IMR-90 (cell line): Measurements from ENCODE around the gene PYGB. TPM values are rescaled to one million over a fixed set of nuclear protein-coding genes. Genes with fewer than 3 reads are reported as not detected.

Source experiments
- ATAC-seq: fragments of 200-7000 bp; cut with Tn5 transposase; 2 replicates; pipeline ENCODE4 v1.9.1; 2020; ENCODE audit warnings: low read depth, mild to moderate bottlenecking, moderate library complexity
- BruUV-seq: library from RNA; stranded (reverse); fragments of 400-500 nt; replicated peaks from 2 replicates; lab custom pipeline; 2021; lab: Mats Ljungman, UMichigan
- CTCF ChIA-PET: fragments of 300-600 bp; formaldehyde crosslinking; extraction: SDS; loops from one replicate; lab custom pipeline; 2021; ENCODE audit warnings: antibody characterized with exemption; lab: Yijun Ruan, JAX
- POLR2A ChIA-PET: fragments of 300-600 bp; sonication (Branson Sonifier 250); formaldehyde crosslinking; loops from one replicate; lab custom pipeline; 2022; ENCODE audit warnings: antibody characterized with exemption; ENCODE audit not compliant: unreplicated experiment; lab: Charles Lee
- DNase-seq: peaks from one replicate; pipeline ENCODE4 v3.0.0; 2013
- H2AFZ ChIP-seq: replicated peaks from 2 replicates; pipeline ENCODE3; 2013; ENCODE audit warnings: low read length, mild to moderate bottlenecking; ENCODE audit not compliant: poor library complexity
- H2AK5ac ChIP-seq: 2 replicates; pipeline ENCODE4 v1.6.1; 2013; ENCODE audit warnings: low read depth, low read length, inconsistent platforms
- H2AK9ac ChIP-seq: replicated peaks from 2 replicates; pipeline ENCODE3; 2013; ENCODE audit warnings: mild to moderate bottlenecking, low read depth, low read length, moderate library complexity; ENCODE audit not compliant: poor library complexity
- H2BK120ac ChIP-seq: 2 replicates; pipeline ENCODE4 v1.6.1; 2013; ENCODE audit warnings: low read depth, low read length, inconsistent platforms
- H2BK15ac ChIP-seq: 3 replicates; pipeline ENCODE4 v1.6.1; 2013; ENCODE audit warnings: low read depth, low read length, inconsistent platforms
- H2BK20ac ChIP-seq: 2 replicates; pipeline ENCODE4 v1.6.1; 2013; ENCODE audit warnings: low read depth, mild to moderate bottlenecking, inconsistent platforms, low read length, moderate library complexity
- H2BK5ac ChIP-seq: 2 replicates; pipeline ENCODE4 v1.6.1; 2013; ENCODE audit warnings: mild to moderate bottlenecking, low read depth, low read length, inconsistent platforms; ENCODE audit not compliant: poor library complexity, severe bottlenecking
- H3K14ac ChIP-seq: replicated peaks from 2 replicates; pipeline ENCODE4 v1.6.1; 2013; ENCODE audit warnings: low read depth, low read length, inconsistent platforms
- H3K18ac ChIP-seq: 2 replicates; pipeline ENCODE4 v1.6.1; 2013; ENCODE audit warnings: low read depth, low read length, control low read depth
- H3K23ac ChIP-seq: 2 replicates; pipeline ENCODE4 v1.6.1; 2013; ENCODE audit warnings: low read depth, low read length, inconsistent platforms
- H3K27ac ChIP-seq: 2 replicates; pipeline ENCODE4 v1.5.1; 2013; ENCODE audit warnings: mild to moderate bottlenecking, control low read depth, low read length; ENCODE audit not compliant: insufficient read depth
- H3K27me3 ChIP-seq: 2 replicates; pipeline ENCODE4 v1.6.1; 2013; ENCODE audit warnings: low read length; ENCODE audit not compliant: control insufficient read depth, insufficient read depth
- H3K36me3 ChIP-seq: 2 replicates; pipeline ENCODE4 v1.6.1; 2013; ENCODE audit warnings: low read length, mixed read lengths; ENCODE audit not compliant: control insufficient read depth, insufficient read depth
- H3K4ac ChIP-seq: 2 replicates; pipeline ENCODE4 v1.6.1; 2013; ENCODE audit warnings: low read depth, low read length, inconsistent platforms
- H3K4me1 ChIP-seq: 2 replicates; pipeline ENCODE4 v1.6.1; 2013; ENCODE audit warnings: low read length, mixed read lengths; ENCODE audit not compliant: control insufficient read depth, insufficient read depth
- H3K4me2 ChIP-seq: 2 replicates; pipeline ENCODE4 v1.6.1; 2013; ENCODE audit warnings: low read depth, mild to moderate bottlenecking, control low read depth, low read length, moderate library complexity
- H3K4me3 ChIP-seq: 2 replicates; pipeline ENCODE4 v1.5.1; 2013; ENCODE audit warnings: low read depth, mild to moderate bottlenecking, control low read depth, low read length, moderate library complexity; ENCODE audit not compliant: insufficient read depth
- H3K56ac ChIP-seq: 2 replicates; pipeline ENCODE4 v1.6.1; 2013; ENCODE audit warnings: low read length, inconsistent platforms; ENCODE audit not compliant: insufficient read depth; ENCODE audit errors: extremely low read depth
- H3K79me1 ChIP-seq, 2 experiments: 2 replicates each; pipeline ENCODE4 v1.6.1; 2013; ENCODE audit warnings: low read length in 2 of 2, inconsistent platforms in 1 of 2, low read depth in 1 of 2
- H3K9ac ChIP-seq: 2 replicates; pipeline ENCODE4 v1.6.1; 2013; ENCODE audit warnings: low read depth, low read length, control low read depth
- H3K9me1 ChIP-seq: 2 replicates; pipeline ENCODE4 v1.6.1; 2013; ENCODE audit warnings: low read length, inconsistent platforms; ENCODE audit not compliant: insufficient read depth
- H3K9me3 ChIP-seq: 2 replicates; pipeline ENCODE4 v1.6.1; 2013; ENCODE audit warnings: low read length; ENCODE audit not compliant: control insufficient read depth, insufficient read depth
- H4K20me1 ChIP-seq: 2 replicates; pipeline ENCODE4 v1.6.1; 2013; ENCODE audit warnings: low read length, inconsistent platforms; ENCODE audit not compliant: insufficient read depth
- H4K5ac ChIP-seq: 2 replicates; pipeline ENCODE4 v1.6.1; 2013; ENCODE audit warnings: mild to moderate bottlenecking, low read depth, low read length, control low read depth
- H4K8ac ChIP-seq, 2 experiments: 2 replicates each; pipeline ENCODE4 v1.6.1; 2013; ENCODE audit warnings: low read depth in 2 of 2, low read length in 2 of 2, control low read depth in 1 of 2, inconsistent platforms in 1 of 2
- H4K91ac ChIP-seq: 2 replicates; pipeline ENCODE4 v1.6.1; 2013; ENCODE audit warnings: low read depth, low read length, inconsistent platforms; ENCODE audit not compliant: insufficient read depth
- BHLHE40 ChIP-seq: fragments of 150-350 bp; IDR thresholded peaks from 2 replicates; pipeline ENCODE4 v1.6.1; 2016; ENCODE audit warnings: mild to moderate bottlenecking, low read depth, low read length
- CEBPB ChIP-seq: IDR thresholded peaks from 2 replicates; pipeline ENCODE4 v1.6.1; 2012; ENCODE audit warnings: low read depth, low read length, improper control_type of control experiment
- CHD1 ChIP-seq: IDR thresholded peaks from 2 replicates; pipeline ENCODE4 v1.6.1; 2012; ENCODE audit warnings: low read depth, low read length, improper control_type of control experiment
- MAZ ChIP-seq: IDR thresholded peaks from 2 replicates; pipeline ENCODE4 v1.6.1; 2012; ENCODE audit warnings: low read depth, mild to moderate bottlenecking, low read length, improper control_type of control experiment, moderate library complexity, borderline replicate concordance
- MXI1 ChIP-seq: IDR thresholded peaks from 2 replicates; pipeline ENCODE4 v1.6.1; 2012; ENCODE audit warnings: low read depth, mild to moderate bottlenecking, low read length, moderate library complexity, borderline replicate concordance
- NFE2L2 ChIP-seq: fragments of 150-350 bp; IDR thresholded peaks from 2 replicates; pipeline ENCODE4 v1.6.1; 2016; ENCODE audit warnings: low read depth, mild to moderate bottlenecking, low read length
- SMC3 ChIP-seq: fragments of 150-350 bp; IDR thresholded peaks from 2 replicates; pipeline ENCODE4 v1.6.1; 2016; ENCODE audit warnings: low read depth, mild to moderate bottlenecking, antibody characterized with exemption, low read length, moderate library complexity
- WGBS, 2 experiments: methylation state at CpG; one replicate each; pipeline versions ENCODE4 v1.1.5 to v1.1.7; 2013; ENCODE audit warnings: missing lambda C conversion rate in 2 of 2; ENCODE audit not compliant: insufficient read length in 1 of 2; ENCODE audit errors: extremely low coverage in 2 of 2; 5-methylcytosine and 5-hydroxymethylcytosine counted together
- dilution Hi-C: fragments of 300-500 bp; cut with HindIII; formaldehyde crosslinking; loops from one replicate; pipeline ENCODE4 v1.14.3; 2018; ENCODE audit warnings: low sequenced_read_pairs; ENCODE audit not compliant: unreplicated experiment
- in situ Hi-C: fragments of 300-500 bp; cut with MboI; formaldehyde crosslinking; loops from 3 replicates; pipeline ENCODE4 v1.14.3; 2019; ENCODE audit warnings: low sequenced_read_pairs, inconsistent platforms, mixed read lengths
- intact Hi-C: fragments of 100-400 bp; cut with micrococcal nuclease; formaldehyde crosslinking; loops from 2 replicates; pipeline ENCODE4 v1.10.0; 2022
- polyA plus RNA-seq, 3 experiments: library from polyadenylated mRNA; depleted of rRNA; stranded (reverse); fragments of >200 nt; gene quantifications; 2 replicates each; pipeline ENCODE4 v1.2.3, GENCODE V29; 2012; ENCODE audit warnings: low replicate concordance in 1 of 3
- total RNA-seq: library from RNA; depleted of rRNA; stranded (reverse); fragments of >200 nt; gene quantifications from 2 replicates; pipeline ENCODE4 v1.2.3, GENCODE V29; 2012
- TF ChIP-seq, protein P1 (sequence below): fragments of 150-350 bp; IDR thresholded peaks from 2 replicates; pipeline ENCODE4 v1.6.1; 2016; ENCODE audit warnings: low read depth, mild to moderate bottlenecking, low read length, moderate library complexity, borderline replicate concordance

The PYGB gene
- total and polyA plus RNA-seq, 2 of the 4 experiments (the other 2 are of a cell fraction), result 72.4 to 83.1 TPM

DNA sequence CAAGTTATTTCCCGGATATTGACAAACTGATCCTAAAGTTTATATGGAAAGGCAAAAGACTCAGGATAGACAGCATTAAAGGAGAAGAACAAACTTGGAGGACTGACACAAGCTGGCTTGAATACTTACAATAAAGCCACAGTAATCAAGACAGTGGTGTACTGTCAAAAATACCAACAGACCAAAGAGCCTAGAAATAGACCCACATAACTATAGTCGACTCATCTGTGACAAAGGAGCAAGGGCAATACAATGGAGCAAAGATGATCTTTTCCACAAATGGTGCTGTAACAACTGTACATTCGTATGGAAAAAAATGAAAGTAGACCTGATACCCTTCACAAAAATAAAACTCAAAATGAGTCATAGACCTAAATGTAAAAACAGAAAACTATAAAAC lies 96.7 kb downstream of the PYGB start:
- Histone ChIP-seq H2BK15ac (no peak overlapping the region), H3K4me2 (peak overlapping the region; percentile 62; the same call in 1 of the 2 replicates), H2BK20ac (no peak overlapping the region), H3K14ac (0 out of 2 replicates have a peak overlapping the region, but pooled peaks have one; percentile 7), H3K79me1 (peaks cover 43 to 67% of the 10 kb centered on the region in 2 experiments), H2AK5ac (no peak overlapping the region), H4K20me1 (peaks cover 35% of the 10 kb centered on the region), H3K9ac (no peak overlapping the region), H2AFZ (no peak overlapping the region), H4K5ac (no peak overlapping the region), H2BK120ac (no peak overlapping the region), H3K4me1 (peaks cover 3% of the 10 kb centered on the region), H4K8ac (no peak overlapping the region), H2AK9ac (no peak overlapping the region), H3K4me3 (no peak overlapping the region), H3K23ac (no peak overlapping the region), H3K27me3 (no peaks in the 10 kb centered on the region), H3K4ac (no peak overlapping the region), H3K56ac (no peak overlapping the region), H3K9me3 (no peaks in the 10 kb centered on the region), H3K9me1 (peaks cover 10% of the 10 kb centered on the region), H4K91ac (no peak overlapping the region), H3K27ac (no peak overlapping the region), H2BK5ac (no peak overlapping the region), H3K18ac (no peak overlapping the region), H3K36me3 (no peaks in the 10 kb centered on the region)
- CTCF ChIA-PET, result interaction anchor here (0.8 kb wide), 1 partner anchor 10 kb away, joined by 3 read pairs; no protein-coding TSS in a partner anchor
- TF ChIP-seq BHLHE40 (no peak), MAZ (no peak), CEBPB (no peak), NFE2L2 (no peak), SMC3 (no peak), MXI1 (no peak), CHD1 (no peak)
- TF ChIP-seq, protein P1, sequence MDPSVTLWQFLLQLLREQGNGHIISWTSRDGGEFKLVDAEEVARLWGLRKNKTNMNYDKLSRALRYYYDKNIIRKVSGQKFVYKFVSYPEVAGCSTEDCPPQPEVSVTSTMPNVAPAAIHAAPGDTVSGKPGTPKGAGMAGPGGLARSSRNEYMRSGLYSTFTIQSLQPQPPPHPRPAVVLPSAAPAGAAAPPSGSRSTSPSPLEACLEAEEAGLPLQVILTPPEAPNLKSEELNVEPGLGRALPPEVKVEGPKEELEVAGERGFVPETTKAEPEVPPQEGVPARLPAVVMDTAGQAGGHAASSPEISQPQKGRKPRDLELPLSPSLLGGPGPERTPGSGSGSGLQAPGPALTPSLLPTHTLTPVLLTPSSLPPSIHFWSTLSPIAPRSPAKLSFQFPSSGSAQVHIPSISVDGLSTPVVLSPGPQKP, result no peak
- in situ Hi-C loops, result no loop called here
- no CpG with 5 or more reads among the region's 3 CpGs for WGBS, 2 experiments
- POLR2A ChIA-PET, result no interaction called here
- peak; percentile 18 for DNase-seq
- dilution Hi-C loops, result no loop called here
- intact Hi-C loops, result loop anchor here (2.0 kb wide), 1 partner anchor 16 kb away; no protein-coding TSS in a partner anchor
- ATAC-seq, result no peak; the same call in 1 of the 2 replicates
- no TSS peak for BruUV-seq
